Prostate gland (tissue), 2 donors: Measurements from ENCODE around the gene CCDC191.

Source experiments
- POLR2A ChIP-seq: fragments of 450-650 bp; IDR thresholded peaks from one replicate; pipeline ENCODE4 v1.6.1; 2016; ENCODE audit warnings: antibody characterized with exemption, mild to moderate bottlenecking
- TF ChIP-seq, protein P1 (sequence below), 4 experiments: fragments of 200-600 bp in 2 of 4; fragments of 450-650 bp in 2 of 4; sonication (generic) in 2 of 4; IDR thresholded peaks; 1 replicate in 3 of 4; 2 replicates in 1 of 4; pipeline ENCODE4 v1.5.1; 2016 to 2019; ENCODE audit warnings: antibody characterized with exemption in 4 of 4, mild to moderate bottlenecking in 2 of 4, moderate library complexity in 2 of 4

DNA sequence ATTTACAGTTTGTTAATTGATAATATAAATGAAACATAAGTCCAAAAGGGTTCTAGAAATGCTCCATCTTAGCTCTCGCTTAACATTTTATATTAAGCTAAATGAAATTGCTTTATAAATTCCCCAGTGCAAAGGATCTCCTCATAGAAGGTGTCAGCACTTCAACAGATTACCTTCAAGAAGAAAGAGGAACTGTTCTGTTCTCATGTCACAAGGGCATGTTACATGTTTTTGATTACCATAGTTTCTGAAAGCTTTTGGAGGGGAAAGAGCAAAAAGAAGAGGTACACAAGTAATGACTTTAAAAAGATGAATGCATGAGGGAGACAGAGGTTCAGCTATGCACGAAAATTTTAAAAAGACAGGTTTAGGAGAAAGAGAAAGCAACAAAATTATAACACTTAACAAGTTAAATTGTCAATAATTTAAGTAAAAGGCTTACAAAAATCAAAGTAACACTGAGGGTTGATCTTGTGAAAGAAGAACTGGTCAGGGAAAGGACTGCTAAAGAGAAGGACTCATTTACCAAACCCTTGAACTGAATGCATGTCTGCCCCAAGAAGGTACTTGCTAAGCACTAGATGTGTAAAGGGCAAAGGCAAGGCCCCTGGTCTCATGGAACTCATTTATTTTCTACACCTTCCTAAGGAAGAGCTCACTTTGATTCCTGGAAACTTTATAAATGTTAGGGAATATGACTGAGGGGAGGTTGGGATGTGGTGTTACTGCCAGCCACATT lies 45.1 kb downstream of the CCDC191 start:
- TF ChIP-seq POLR2A: no peak
- TF ChIP-seq, protein P1, sequence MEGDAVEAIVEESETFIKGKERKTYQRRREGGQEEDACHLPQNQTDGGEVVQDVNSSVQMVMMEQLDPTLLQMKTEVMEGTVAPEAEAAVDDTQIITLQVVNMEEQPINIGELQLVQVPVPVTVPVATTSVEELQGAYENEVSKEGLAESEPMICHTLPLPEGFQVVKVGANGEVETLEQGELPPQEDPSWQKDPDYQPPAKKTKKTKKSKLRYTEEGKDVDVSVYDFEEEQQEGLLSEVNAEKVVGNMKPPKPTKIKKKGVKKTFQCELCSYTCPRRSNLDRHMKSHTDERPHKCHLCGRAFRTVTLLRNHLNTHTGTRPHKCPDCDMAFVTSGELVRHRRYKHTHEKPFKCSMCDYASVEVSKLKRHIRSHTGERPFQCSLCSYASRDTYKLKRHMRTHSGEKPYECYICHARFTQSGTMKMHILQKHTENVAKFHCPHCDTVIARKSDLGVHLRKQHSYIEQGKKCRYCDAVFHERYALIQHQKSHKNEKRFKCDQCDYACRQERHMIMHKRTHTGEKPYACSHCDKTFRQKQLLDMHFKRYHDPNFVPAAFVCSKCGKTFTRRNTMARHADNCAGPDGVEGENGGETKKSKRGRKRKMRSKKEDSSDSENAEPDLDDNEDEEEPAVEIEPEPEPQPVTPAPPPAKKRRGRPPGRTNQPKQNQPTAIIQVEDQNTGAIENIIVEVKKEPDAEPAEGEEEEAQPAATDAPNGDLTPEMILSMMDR (IDR thresholded peaks at IDR 0.05): no peak
